PC-3 (cell line): Measurements from ENCODE around the gene FSIP1.

Experiments
- CTCF ChIP-seq: fragments of 300-600 bp; sonication (generic); conservative IDR thresholded peaks from 2 replicates; pipeline ENCODE4 v1.5.1; 2017; ENCODE audit warnings: antibody characterized with exemption, low read depth, mild to moderate bottlenecking, low read length
- EZH2 ChIP-seq: fragments of 300-600 bp; sonication (generic); IDR thresholded peaks from one replicate; pipeline ENCODE4 v1.6.1; 2017; ENCODE audit warnings: antibody characterized with exemption, mild to moderate bottlenecking, low read length; ENCODE audit not compliant: unreplicated experiment
- EZH2phosphoT487 ChIP-seq: fragments of 300-600 bp; sonication (generic); IDR thresholded peaks from 2 replicates; pipeline ENCODE4 v1.6.1; 2018; ENCODE audit warnings: mild to moderate bottlenecking, antibody characterized with exemption, low read length, borderline replicate concordance

GRCh38 chr15:39649757-39650156 lies 132.9 kb downstream of the FSIP1 start:
- TF ChIP-seq EZH2 (no peak), CTCF (no peak), EZH2phosphoT487 (no peak)
